Fibroblast of lung (primary cell): ENCODE data around the gene GPHN. TPM values are rescaled to one million over a fixed set of nuclear protein-coding genes. Genes with fewer than 3 reads are reported as not detected.

ENCODE experiments used
- DNase-seq, 2 donors: peaks; one replicate each; pipeline versions ENCODE4 v3.0.0 to v3.0.0-alpha.2; 2010; ENCODE audit warnings: low read depth in 2 of 2
- H2AFZ ChIP-seq: 2 replicates; pipeline ENCODE4 v1.5.1; 2012; ENCODE audit warnings: low read length, control low read depth, inconsistent platforms
- H3K27ac ChIP-seq: 2 replicates; pipeline ENCODE4 v1.5.1; 2011; ENCODE audit warnings: low read length, control low read depth; ENCODE audit not compliant: insufficient read depth
- H3K27me3 ChIP-seq: 2 replicates; pipeline ENCODE4 v1.5.1; 2011; ENCODE audit warnings: mild to moderate bottlenecking, low read length; ENCODE audit not compliant: control insufficient read depth, insufficient read depth
- H3K36me3 ChIP-seq: 2 replicates; pipeline ENCODE4 v1.5.1; 2011; ENCODE audit warnings: low read length; ENCODE audit not compliant: control insufficient read depth, insufficient read depth
- H3K4me1 ChIP-seq: 2 replicates; pipeline ENCODE4 v1.5.1; 2011; ENCODE audit warnings: low read length; ENCODE audit not compliant: control insufficient read depth, insufficient read depth; ENCODE audit errors: extremely low read depth
- H3K4me2 ChIP-seq: 2 replicates; pipeline ENCODE4 v1.5.1; 2011; ENCODE audit warnings: low read length, control low read depth; ENCODE audit not compliant: insufficient read depth; ENCODE audit errors: extremely low read depth
- H3K4me3 ChIP-seq, 4 experiments: fragments of 200-600 bp in 1 of 4; sonication (generic) in 1 of 4; replicated peaks in 1 of 4; 2 replicates each; pipeline ENCODE4 v1.5.1; 2011 to 2016; ENCODE audit warnings: low read length in 4 of 4, low read depth in 3 of 4, mild to moderate bottlenecking in 3 of 4, control low read depth in 2 of 4, inconsistent platforms in 1 of 4, mixed read lengths in 1 of 4; ENCODE audit not compliant: insufficient read depth in 1 of 4; ENCODE audit errors: control extremely low read depth in 1 of 4
- H3K79me2 ChIP-seq: 2 replicates; pipeline ENCODE4 v1.5.1; 2012; ENCODE audit warnings: mild to moderate bottlenecking, low read length, inconsistent platforms; ENCODE audit not compliant: control insufficient read depth, insufficient read depth
- H3K9ac ChIP-seq: 2 replicates; pipeline ENCODE4 v1.5.1; 2011; ENCODE audit warnings: mild to moderate bottlenecking, low read length, control low read depth; ENCODE audit not compliant: insufficient read depth
- H3K9me3 ChIP-seq: 2 replicates; pipeline ENCODE4 v1.5.1; 2012; ENCODE audit warnings: low read depth, low read length; ENCODE audit not compliant: control insufficient read depth, insufficient read depth
- H4K20me1 ChIP-seq: 2 replicates; pipeline ENCODE4 v1.5.1; 2011; ENCODE audit warnings: low read length; ENCODE audit not compliant: control insufficient read depth, insufficient read depth; ENCODE audit errors: extremely low read depth
- EZH2 ChIP-seq: IDR thresholded peaks from 2 replicates; pipeline ENCODE4 v1.5.1; 2012; ENCODE audit warnings: low read length, control low read depth, mild to moderate bottlenecking; ENCODE audit errors: missing control alignments
- polyA plus RNA-seq, 2 donors: library from polyadenylated mRNA; depleted of rRNA in 1 of 2; stranded (reverse) in 1 of 2; unstranded in 1 of 2; fragments of >200 nt; gene quantifications; 2 replicates each; pipeline ENCODE4 v1.2.1, GENCODE V29; 2011 to 2012; ENCODE audit warnings: missing spikeins in 1 of 2
- total RNA-seq: library from RNA; depleted of rRNA; stranded (reverse); fragments of >200 nt; gene quantifications from 2 replicates; pipeline ENCODE4 v1.2.1, GENCODE V29; 2014
- TF ChIP-seq, protein P1 (sequence below), 2 donors: IDR thresholded peaks in 1 of 2; conservative IDR thresholded peaks in 1 of 2; 1 replicate in 1 of 2; 2 replicates in 1 of 2; pipeline ENCODE4 v1.5.1; 2011 to 2012; ENCODE audit warnings: low read length in 2 of 2, control low read depth in 1 of 2, inconsistent platforms in 1 of 2, low read depth in 1 of 2, mild to moderate bottlenecking in 1 of 2

Gene GPHN
- total and polyA plus RNA-seq, 2 donors (not counting 1 experiment from before 2014, with no cell fraction given): 8.3 to 13.9 TPM

GRCh38 chr14:66493750-66494149 is 14.2 kb upstream of the GPHN start:
- no peak overlapping the region for H3K9ac ChIP-seq
- H3K4me3 ChIP-seq: no peak overlapping the region
- H3K79me2 ChIP-seq: no peaks in the 10 kb centered on the region
- H2AFZ ChIP-seq: no peak overlapping the region
- no peak for DNase-seq
- no peaks in the 10 kb centered on the region for H4K20me1 ChIP-seq
- H3K4me2 ChIP-seq: no peak overlapping the region
- no peak overlapping the region for H3K27ac ChIP-seq
- no peak for TF ChIP-seq EZH2
- TF ChIP-seq, protein P1, sequence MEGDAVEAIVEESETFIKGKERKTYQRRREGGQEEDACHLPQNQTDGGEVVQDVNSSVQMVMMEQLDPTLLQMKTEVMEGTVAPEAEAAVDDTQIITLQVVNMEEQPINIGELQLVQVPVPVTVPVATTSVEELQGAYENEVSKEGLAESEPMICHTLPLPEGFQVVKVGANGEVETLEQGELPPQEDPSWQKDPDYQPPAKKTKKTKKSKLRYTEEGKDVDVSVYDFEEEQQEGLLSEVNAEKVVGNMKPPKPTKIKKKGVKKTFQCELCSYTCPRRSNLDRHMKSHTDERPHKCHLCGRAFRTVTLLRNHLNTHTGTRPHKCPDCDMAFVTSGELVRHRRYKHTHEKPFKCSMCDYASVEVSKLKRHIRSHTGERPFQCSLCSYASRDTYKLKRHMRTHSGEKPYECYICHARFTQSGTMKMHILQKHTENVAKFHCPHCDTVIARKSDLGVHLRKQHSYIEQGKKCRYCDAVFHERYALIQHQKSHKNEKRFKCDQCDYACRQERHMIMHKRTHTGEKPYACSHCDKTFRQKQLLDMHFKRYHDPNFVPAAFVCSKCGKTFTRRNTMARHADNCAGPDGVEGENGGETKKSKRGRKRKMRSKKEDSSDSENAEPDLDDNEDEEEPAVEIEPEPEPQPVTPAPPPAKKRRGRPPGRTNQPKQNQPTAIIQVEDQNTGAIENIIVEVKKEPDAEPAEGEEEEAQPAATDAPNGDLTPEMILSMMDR (conservative IDR thresholded peaks at IDR 0.05 in 1 of 2, IDR thresholded peaks at IDR 0.05 in 1 of 2; ENCODE audit: low read depth in 1 of 2, low read length in 2 of 2): no peak
- no peaks in the 10 kb centered on the region for H3K4me1 ChIP-seq
- no peaks in the 10 kb centered on the region for H3K27me3 ChIP-seq
- H3K36me3 ChIP-seq: no peaks in the 10 kb centered on the region
- H3K9me3 ChIP-seq: no peaks in the 10 kb centered on the region

GRCh38 chr14:66495218-66496098 is 12.5 kb upstream of the GPHN start:
- no peaks in the 10 kb centered on the region for H3K4me1 ChIP-seq
- no peaks in the 10 kb centered on the region for H3K79me2 ChIP-seq
- no peaks in the 10 kb centered on the region for H3K36me3 ChIP-seq
- no peaks in the 10 kb centered on the region for H3K9me3 ChIP-seq
- no peak overlapping the region for H3K9ac ChIP-seq
- peak overlapping the region in 1 of 4 experiments; percentile 33 for H3K4me3 ChIP-seq
- no peak overlapping the region for H2AFZ ChIP-seq
- no peak overlapping the region for H3K4me2 ChIP-seq
- peak; percentile 69 to 83 for DNase-seq
- H3K27ac ChIP-seq: no peak overlapping the region
- H3K27me3 ChIP-seq: no peaks in the 10 kb centered on the region
- no peak for TF ChIP-seq EZH2
- TF ChIP-seq, protein P1 (conservative IDR thresholded peaks at IDR 0.05 in 1 of 2, IDR thresholded peaks at IDR 0.05 in 1 of 2; ENCODE audit: low read depth in 1 of 2, low read length in 2 of 2): peak; percentile 81 to 90
- no peaks in the 10 kb centered on the region for H4K20me1 ChIP-seq

- Histone ChIP-seq H3K36me3 (no peaks in the 10 kb centered on the region), H3K27ac (no peak overlapping the region), H3K79me2 (no peaks in the 10 kb centered on the region), H4K20me1 (no peaks in the 10 kb centered on the region), H3K4me1 (no peaks in the 10 kb centered on the region), H3K4me3 (no peak overlapping the region), H3K27me3 (no peaks in the 10 kb centered on the region), H3K9me3 (no peaks in the 10 kb centered on the region), H3K9ac (no peak overlapping the region), H3K4me2 (no peak overlapping the region), H2AFZ (no peak overlapping the region)
- TF ChIP-seq, protein P1 (conservative IDR thresholded peaks at IDR 0.05 in 1 of 2, IDR thresholded peaks at IDR 0.05 in 1 of 2; ENCODE audit: low read depth in 1 of 2, low read length in 2 of 2): no peak
- TF ChIP-seq EZH2: no peak
- peak; percentile 3 to 19 for DNase-seq
Measured at GRCh38 chr14:66496188-66496807, 11.6 kb upstream of the GPHN start.
